GM18499 (cell line): ENCODE data around the gene PCNX2.

ENCODE experiments used
- ATAC-seq: cut with Tn5 transposase; IDR thresholded peaks from one replicate; pipeline ENCODE4 v1.9.1; 2021; ENCODE audit warnings: moderate number of reproducible peaks; ENCODE audit not compliant: insufficient read depth, unreplicated experiment

The PCNX2 gene

DNA sequence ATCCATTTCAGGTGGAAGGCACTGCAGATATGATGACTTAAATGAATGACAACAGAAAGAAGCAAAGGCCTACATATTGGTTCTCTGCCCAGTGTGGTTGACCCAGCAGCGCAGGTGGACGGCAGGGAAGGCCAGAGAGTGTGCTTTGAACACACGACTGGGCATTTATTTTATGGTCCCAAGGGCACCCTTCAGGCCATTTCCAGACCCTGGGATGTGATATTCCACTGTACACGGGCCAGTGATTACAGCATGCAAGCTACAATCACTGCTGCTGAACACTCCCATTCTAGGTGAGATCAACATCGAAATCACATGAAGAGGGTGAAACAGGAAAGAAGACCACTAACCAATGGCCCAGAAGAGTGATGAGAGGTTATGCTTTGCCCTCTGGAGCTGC is 33.8 kb downstream of the PCNX2 start:
- no peak for ATAC-seq

DNA sequence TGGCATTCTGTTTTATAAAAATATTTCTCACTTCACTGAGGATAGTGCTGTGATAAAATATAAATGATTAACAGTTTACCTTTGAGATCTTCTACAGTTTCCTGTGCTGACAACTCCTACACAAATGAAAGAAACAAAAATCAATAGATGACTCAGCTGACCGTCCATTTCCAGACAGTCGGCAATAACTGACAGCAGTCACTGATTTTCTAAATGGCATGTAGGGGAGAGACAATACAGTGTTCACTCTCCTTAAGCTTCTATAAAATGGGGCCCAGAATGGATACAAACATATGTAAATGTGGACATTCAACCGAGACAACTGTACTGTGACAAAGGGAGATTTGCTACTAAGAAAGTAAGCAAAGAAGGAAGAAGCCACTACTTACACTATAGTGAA is 34.3 kb downstream of the PCNX2 start:
- ATAC-seq = peak; percentile 91

DNA sequence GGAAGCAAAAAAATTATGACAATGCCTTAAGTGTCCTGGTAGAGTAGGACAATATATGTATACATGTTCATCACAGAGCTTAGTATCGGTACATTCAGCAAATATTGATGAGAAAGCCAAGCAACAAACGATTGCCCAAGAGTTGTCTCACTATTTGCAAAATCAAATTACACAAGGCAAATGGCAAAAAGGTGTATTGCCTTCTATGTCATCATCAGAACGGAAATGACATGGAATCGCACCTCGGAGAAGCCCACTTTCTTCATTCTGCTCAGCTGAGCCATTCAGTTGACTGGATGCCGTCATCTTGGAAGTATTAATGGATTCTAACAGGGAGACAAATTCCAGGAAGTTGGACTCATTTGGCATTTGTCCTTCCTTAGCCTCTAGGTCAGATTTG is 37.7 kb downstream of the PCNX2 start:
- no peak for ATAC-seq

DNA sequence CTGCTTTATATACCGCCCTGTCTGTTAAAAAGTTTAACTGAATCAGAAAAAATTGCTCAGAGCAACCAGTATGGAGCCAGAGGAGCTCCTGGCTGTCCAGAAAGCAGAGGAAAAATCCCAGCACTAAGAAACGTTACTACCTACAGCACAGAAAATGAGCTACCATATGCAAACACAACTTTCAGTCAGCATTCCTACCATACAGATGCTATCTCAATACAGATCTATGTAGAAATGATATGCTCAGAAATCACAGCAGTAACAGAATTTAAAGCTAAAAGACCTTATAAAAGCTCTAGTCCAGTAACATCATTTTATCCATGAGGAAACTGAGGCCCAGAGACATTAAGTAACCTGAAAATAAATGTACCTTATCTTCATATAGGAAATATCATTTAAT is 38.7 kb downstream of the PCNX2 start:
- no peak for ATAC-seq

- ATAC-seq = no peak
Observed at GRCh38 chr1:233256191-233256590, 39.3 kb downstream of the PCNX2 start.

GRCh38 chr1:233255145-233255544 is 40.4 kb downstream of the PCNX2 start:
- no peak for ATAC-seq

- no peak for ATAC-seq
Observed at GRCh38 chr1:233253832-233254331, 41.6 kb downstream of the PCNX2 start.

DNA sequence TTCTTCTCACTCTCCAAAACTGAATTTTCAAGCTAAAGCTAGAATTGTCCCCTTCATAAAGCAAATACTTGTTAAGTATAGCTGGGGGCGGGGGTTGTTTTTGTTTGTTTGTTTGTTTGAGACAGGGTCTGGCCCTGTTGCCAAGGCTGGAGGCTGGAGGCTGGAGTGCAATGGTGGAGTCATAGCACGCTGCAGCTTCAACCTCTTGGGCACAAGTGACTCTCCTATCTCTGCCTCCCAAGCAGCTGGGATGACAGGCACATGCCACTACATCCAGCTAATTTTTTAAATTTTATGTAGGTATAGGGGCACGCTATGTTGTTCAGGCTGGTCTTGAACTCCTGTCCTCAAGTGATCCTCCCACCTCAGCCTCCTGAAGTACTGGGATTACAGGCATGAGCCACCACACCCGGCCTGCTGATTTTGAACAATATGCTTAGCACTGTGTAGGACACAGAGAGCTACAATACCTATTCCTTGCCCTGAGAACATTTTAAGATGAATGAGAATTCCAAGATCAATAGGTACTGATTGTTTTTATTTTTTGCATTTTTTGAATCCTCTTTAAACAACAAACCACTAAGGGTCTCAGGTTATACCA is 42.2 kb downstream of the PCNX2 start:
- ATAC-seq = no peak

- ATAC-seq = no peak
Observed at GRCh38 chr1:233252441-233252840, 43.1 kb downstream of the PCNX2 start.

DNA sequence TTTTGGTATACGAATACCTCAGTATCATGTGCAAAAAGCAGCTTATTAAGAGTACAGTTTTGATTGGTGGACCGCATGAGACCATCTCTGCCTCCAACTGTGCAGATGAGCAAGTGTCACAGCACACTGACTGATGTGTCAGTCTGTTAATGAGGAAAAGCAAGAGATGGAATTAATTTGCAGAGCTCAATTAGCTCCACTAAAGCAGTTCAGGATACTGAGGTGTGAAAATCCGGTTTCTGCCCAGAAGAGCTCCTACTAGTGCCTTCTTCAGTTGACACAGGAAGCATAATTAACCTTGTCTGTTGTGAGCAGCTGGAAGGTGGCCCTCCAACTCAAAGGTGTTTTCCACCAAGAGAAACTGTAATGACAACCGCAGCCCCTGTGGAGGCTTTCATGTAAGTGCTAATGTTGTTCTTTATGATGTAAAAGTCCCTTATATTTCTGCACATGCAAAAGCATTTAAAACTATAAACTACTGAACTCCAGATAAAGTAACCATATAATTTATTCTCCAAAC is 44.3 kb downstream of the PCNX2 start:
- ATAC-seq = no peak

DNA sequence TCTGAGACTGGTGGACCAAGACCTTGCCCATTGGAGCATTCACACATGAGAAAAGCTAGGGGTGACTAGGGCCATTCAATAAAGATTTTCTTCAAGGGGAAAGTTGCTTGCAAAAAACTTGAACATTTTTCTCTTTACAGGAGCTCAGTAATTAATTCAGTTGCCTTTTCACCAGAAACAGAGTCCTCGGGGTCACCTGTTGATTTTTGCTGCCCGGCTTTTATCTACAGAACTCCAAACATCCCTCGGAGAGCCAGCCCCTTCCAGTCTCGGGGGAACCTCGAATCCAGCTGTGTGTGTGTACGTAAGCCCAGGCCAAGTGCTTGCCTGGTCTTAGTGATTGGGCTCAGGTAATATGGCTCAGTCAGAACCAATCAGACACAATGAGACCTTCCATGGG is 47.5 kb downstream of the PCNX2 start:
- ATAC-seq = no peak

DNA sequence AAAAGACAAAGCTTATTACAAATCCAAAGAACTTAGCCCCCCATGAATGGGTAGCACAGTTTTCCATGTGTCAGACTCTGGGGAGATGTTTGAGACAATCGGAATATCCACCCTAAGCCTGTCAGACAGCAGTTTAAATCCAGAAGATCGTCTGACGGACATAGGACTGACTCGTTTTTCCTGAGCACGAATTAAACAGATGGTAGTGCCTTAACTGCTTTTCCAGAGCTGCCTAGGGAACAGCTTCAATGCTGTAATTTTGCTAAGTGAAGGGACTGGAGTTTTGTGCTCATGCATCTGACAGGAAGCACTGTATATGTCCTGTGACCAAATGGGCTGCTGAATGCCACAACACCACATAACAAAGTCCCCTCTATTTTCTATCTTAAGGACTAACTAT is 48.6 kb downstream of the PCNX2 start:
- ATAC-seq = no peak

DNA sequence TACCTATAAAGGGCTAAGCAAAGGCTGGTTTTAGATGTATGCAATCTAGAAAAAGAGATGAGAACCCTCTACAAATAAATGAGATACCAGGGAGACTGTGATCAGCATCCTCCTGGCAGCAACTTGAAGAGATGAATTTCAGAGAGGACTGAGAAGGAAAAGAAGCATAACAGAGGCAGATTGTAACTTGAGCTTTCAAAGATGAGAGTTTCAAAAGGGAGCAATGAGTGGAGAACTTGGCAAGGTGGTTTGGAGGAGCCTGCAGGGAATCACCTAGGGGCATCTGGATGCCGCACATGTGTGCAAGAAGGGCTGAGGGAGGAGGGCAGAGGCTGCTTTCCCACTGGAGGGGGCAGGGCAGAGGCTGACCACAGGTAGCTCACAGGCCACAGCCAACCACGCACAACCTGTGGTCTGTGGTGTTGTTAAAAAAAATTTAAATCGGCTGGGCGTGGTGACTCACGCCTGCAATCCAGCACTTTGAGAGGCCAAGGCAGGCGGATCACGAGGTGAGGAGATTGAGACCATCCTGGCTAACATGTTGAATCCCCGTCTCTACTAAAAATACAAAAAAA is 50.2 kb downstream of the PCNX2 start:
- ATAC-seq = no peak

GRCh38 chr1:233244183-233244582 is 51.3 kb downstream of the PCNX2 start:
- no peak for ATAC-seq

GRCh38 chr1:233242827-233243483 is 52.6 kb downstream of the PCNX2 start:
- ATAC-seq = no peak

GRCh38 chr1:233241759-233242158 is 53.8 kb downstream of the PCNX2 start:
- no peak for ATAC-seq

DNA sequence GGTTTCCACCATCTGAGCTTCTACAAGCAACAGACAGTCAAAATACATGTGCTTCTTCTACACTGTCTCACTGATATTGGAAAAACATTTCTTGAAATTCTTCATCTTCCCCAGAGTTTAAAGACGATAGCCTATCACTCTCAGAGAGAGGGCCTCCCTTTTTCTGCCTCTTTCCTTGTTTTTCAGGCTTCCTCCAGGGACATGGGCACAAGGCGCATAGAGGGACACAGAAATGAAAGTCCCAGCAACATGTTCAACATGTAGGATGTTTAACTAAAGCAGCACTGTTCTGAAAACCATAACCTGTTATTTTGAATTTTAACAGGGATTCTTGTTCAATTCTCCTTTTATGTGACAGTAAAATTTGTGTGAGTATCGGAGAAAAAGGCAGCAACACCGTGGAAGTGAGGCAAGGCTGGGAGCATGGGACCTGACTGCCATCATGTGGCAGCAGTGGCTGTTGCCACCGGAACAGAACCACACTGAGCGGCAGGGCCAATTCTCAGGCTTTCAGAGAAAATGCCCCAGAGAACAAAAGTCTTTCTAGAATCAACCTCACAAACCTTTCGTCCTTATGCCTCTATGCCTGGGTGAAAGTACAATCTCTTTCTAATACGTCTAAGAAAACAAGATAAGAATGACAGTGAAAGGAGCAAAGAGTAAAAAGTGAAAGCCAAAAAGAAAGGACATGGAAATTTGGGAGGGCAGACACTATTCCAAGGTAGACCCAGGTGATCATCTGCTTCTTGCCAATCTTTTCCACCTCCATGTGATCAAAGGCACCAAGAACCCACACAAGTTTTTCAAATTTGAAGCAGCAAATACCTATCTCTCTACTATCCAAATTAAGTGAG is 54.5 kb downstream of the PCNX2 start:
- ATAC-seq = no peak

DNA sequence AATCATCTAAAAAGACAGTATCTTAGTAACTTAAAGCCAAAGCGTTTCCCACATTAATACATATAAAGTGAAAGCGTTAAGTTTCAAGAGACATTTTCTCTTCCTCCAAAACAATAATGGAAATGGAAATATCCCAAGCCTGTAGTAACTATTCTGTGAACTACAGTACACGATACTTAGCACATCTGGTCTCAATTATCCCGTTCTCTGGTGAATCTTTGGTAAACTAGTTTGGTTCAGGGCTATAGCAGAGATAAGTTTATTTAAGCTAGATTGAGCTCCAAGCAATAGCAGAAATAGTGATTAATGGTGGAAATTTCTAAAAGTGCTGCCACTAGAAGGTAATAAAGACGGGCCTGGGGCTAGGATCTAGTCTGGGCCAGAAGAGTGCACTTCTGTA is 55.2 kb downstream of the PCNX2 start:
- no peak for ATAC-seq

DNA sequence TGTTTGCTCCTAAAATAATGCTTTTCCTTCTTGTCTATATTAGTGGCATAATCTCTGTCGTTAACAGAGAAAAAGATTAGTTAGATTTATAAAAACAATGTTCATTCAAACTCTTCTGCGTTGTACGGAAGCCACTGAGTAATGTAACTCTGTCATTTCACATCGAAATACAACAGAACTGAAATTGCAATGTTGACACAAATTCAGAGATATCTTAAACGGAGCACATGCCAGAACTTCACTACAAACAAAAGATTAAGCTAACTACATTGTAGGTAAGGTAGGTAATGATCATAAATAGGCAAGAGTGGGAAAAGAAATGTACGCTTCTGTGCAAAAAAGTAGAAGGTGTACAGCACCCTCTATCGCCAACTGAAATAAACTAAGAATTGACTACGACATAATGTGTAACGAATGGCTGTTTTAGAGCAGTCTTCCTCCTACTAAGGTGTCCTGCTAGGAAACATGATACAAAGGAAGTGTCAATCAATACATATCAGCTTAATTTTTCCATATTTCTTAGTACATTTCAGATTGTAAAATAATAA is 56.6 kb downstream of the PCNX2 start:
- ATAC-seq = no peak

- ATAC-seq = no peak
Observed at GRCh38 chr1:233237647-233238046, 57.9 kb downstream of the PCNX2 start.
